ENCODE data around the gene TET2. TPM values are rescaled to one million over a fixed set of nuclear protein-coding genes. Genes with fewer than 3 reads are reported as not detected.
A peak's percentile ranks its signal among the peaks of the same experiment; 100 is the strongest.

The TET2 gene
- polyA plus RNA-seq, 3 donors = 22.6 to 47.1 (median 42.5) TPM

GRCh38 chr4:105174098-105174497, 27.4 kb downstream of the TET2 start:
- Histone ChIP-seq H4K20me1 (ENCODE audit: insufficient read depth, low read length) (peaks cover 100% of the 10 kb centered on the region), H3K4me3 (replicated peaks in 1 of 3; ENCODE audit: low read depth in 2 of 3, low read length in 3 of 3) (no peak overlapping the region), H2AFZ (ENCODE audit: insufficient read depth, low read depth, low read length, poor library complexity, severe bottlenecking) (no peak overlapping the region), H3K4me1 (ENCODE audit: control insufficient read depth in 1 of 2, insufficient read depth in 2 of 2, low read length in 2 of 2) (peaks cover 18 to 24% of the 10 kb centered on the region in 2 donors), H3K9me3 (replicated peaks in 1 of 2; ENCODE audit: control insufficient read depth in 1 of 2, insufficient read depth in 1 of 2, low read length in 2 of 2) (no peaks in the 10 kb centered on the region), H3K36me3 (replicated peaks in 1 of 2; ENCODE audit: control insufficient read depth in 1 of 2, insufficient read depth in 2 of 2, low read length in 2 of 2) (peaks cover 0 to 29% of the 10 kb centered on the region in 2 donors), H3K79me2 (ENCODE audit: insufficient read depth, low read length) (peaks cover 100% of the 10 kb centered on the region), H3K4me2 (replicated peaks; ENCODE audit: extremely low read depth, low read length, poor library complexity, severe bottlenecking) (no peak overlapping the region), H3K27ac (ENCODE audit: low read depth in 1 of 2, low read length in 2 of 2) (peak overlapping the region in 1 of 2 donors; percentile 23), H3K9ac (ENCODE audit: insufficient read depth, low read length, poor library complexity, severe bottlenecking) (no peak overlapping the region), H3K27me3 (ENCODE audit: control insufficient read depth in 2 of 2, insufficient read depth in 2 of 2, low read length in 2 of 2) (no peaks in the 10 kb centered on the region)
- Mint-ChIP-seq H3K27ac (peak overlapping the region in 1 of 7 donors; percentile 47), H3K4me3 (no peak overlapping the region), H3K27me3 (ENCODE audit: low read depth in 3 of 3) (no peaks in the 10 kb centered on the region), H3K4me1 (peaks cover 30% of the 10 kb centered on the region), H3K9me3 (peaks cover 0 to 15% (median 2%) of the 10 kb centered on the region in 7 donors), H3K36me3 (peaks cover 31 to 39% of the 10 kb centered on the region in 2 donors)
- intact Hi-C loops (cut with micrococcal nuclease) = no loop called here
- no CpG with 5 or more reads among the region's 2 CpGs for WGBS (ENCODE audit: insufficient coverage)
- no peak for DNase-seq
- no peak for TF ChIP-seq CTCF (IDR thresholded peaks at IDR 0.05)

- Histone ChIP-seq H3K27me3 (ENCODE audit: control insufficient read depth in 2 of 2, insufficient read depth in 2 of 2, low read length in 2 of 2) (no peaks in the 10 kb centered on the region), H3K27ac (ENCODE audit: low read depth in 1 of 2, low read length in 2 of 2) (peak overlapping the region in 1 of 2 donors; percentile 47), H3K4me2 (replicated peaks; ENCODE audit: extremely low read depth, low read length, poor library complexity, severe bottlenecking) (no peak overlapping the region), H4K20me1 (ENCODE audit: insufficient read depth, low read length) (peaks cover 100% of the 10 kb centered on the region), H3K36me3 (replicated peaks in 1 of 2; ENCODE audit: control insufficient read depth in 1 of 2, insufficient read depth in 2 of 2, low read length in 2 of 2) (peaks cover 0 to 18% of the 10 kb centered on the region in 2 donors), H3K9me3 (replicated peaks in 1 of 2; ENCODE audit: control insufficient read depth in 1 of 2, insufficient read depth in 1 of 2, low read length in 2 of 2) (no peaks in the 10 kb centered on the region), H3K79me2 (ENCODE audit: insufficient read depth, low read length) (peaks cover 100% of the 10 kb centered on the region), H3K4me3 (replicated peaks in 1 of 3; ENCODE audit: low read depth in 2 of 3, low read length in 3 of 3) (no peak overlapping the region), H3K4me1 (ENCODE audit: control insufficient read depth in 1 of 2, insufficient read depth in 2 of 2, low read length in 2 of 2) (no peaks in the 10 kb centered on the region), H2AFZ (ENCODE audit: insufficient read depth, low read depth, low read length, poor library complexity, severe bottlenecking) (no peak overlapping the region), H3K9ac (ENCODE audit: insufficient read depth, low read length, poor library complexity, severe bottlenecking) (no peak overlapping the region)
- H3K4me1 Mint-ChIP-seq = peaks cover 9% of the 10 kb centered on the region
- H3K4me3 Mint-ChIP-seq = no peak overlapping the region
- no peak for TF ChIP-seq CTCF (IDR thresholded peaks at IDR 0.05)
- DNase-seq = no peak
- H3K27ac Mint-ChIP-seq = peak overlapping the region in 1 of 7 donors; percentile 4
- no peaks in the 10 kb centered on the region for H3K27me3 Mint-ChIP-seq (ENCODE audit: low read depth in 3 of 3)
- peaks cover 22 to 27% of the 10 kb centered on the region in 2 donors for H3K36me3 Mint-ChIP-seq
- H3K9me3 Mint-ChIP-seq = peaks cover 0 to 11% (median 0%) of the 10 kb centered on the region in 7 donors
- intact Hi-C loops (cut with micrococcal nuclease) = loop anchor here in 1 of 2 donors (5.0 kb wide), 1 partner anchor 32 kb away; the partner anchor contains the start of gene TET2
These were observed 33.1 kb downstream of the TET2 start for GRCh38 chr4:105179539-105180401.

Measured in CD14-positive monocyte (primary cell).